GM10248 (cell line): Measurements from ENCODE around the gene CTSA.
"Not testable (repeated sequence)": the region's sequence is repeated elsewhere in the genome, so short reads cannot be mapped to it uniquely, and the experiment has no call there.

ENCODE experiments used
- CTCF ChIA-PET: fragments of 300-600 bp; sonication (Branson Sonifier 250); formaldehyde crosslinking; extraction: SDS; loops from one replicate; lab custom pipeline; 2021; ENCODE audit warnings: antibody characterized with exemption; lab: Yijun Ruan, JAX
- POLR2A ChIA-PET: fragments of 350-650 bp; sonication (Branson Sonifier 250); formaldehyde crosslinking; extraction: SDS; loops from one replicate; lab custom pipeline; 2020; ENCODE audit warnings: antibody characterized with exemption; lab: Yijun Ruan, JAX
- DNase-seq: peaks from one replicate; pipeline ENCODE4 v3.0.0; 2012; ENCODE audit errors: extremely low spot score
- CTCF ChIP-seq: IDR thresholded peaks from 2 replicates; pipeline ENCODE4 v1.5.1; 2012; ENCODE audit warnings: mild to moderate bottlenecking, low read depth; ENCODE audit errors: extremely low read depth, missing control alignments, control extremely low read depth

The CTSA gene

GRCh38 chr20:45926731-45927070, 35.6 kb downstream of the CTSA start:
- TF ChIP-seq CTCF, result no peak
- no peak for DNase-seq
- POLR2A ChIA-PET, result interaction anchor here (0.6 kb wide), 1 partner anchor 17 kb away, joined by 5 read pairs; no protein-coding TSS in a partner anchor
- CTCF ChIA-PET, result interaction anchor here (1.3 to 3.1 kb wide), 3 partner anchors 10 to 42 kb away, joined by 4 to 10 read pairs (median 5); no protein-coding TSS in a partner anchor

GRCh38 chr20:45927071-45927878, 36.1 kb downstream of the CTSA start:
- CTCF ChIA-PET, result interaction anchor here (1.3 to 1.6 kb wide), 3 partner anchors 10 to 23 kb away, joined by 3 to 5 read pairs (median 3); no protein-coding TSS in a partner anchor
- no peak for TF ChIP-seq CTCF
- DNase-seq, result no peak
- POLR2A ChIA-PET, result interaction anchor here (0.6 kb wide), 1 partner anchor 17 kb away, joined by 5 read pairs; no protein-coding TSS in a partner anchor

GRCh38 chr20:45931680-45932079, 40.5 kb downstream of the CTSA start:
- CTCF ChIA-PET, result interaction anchor here (1.8 kb wide), 1 partner anchor 12 kb away, joined by 7 read pairs; no protein-coding TSS in a partner anchor
- POLR2A ChIA-PET, DNase-seq: not testable (repeated sequence)

GRCh38 chr20:45933266-45934045, 42.3 kb downstream of the CTSA start:
- peak; percentile 53 for TF ChIP-seq CTCF
- POLR2A ChIA-PET, result interaction anchor here (0.9 to 2.6 kb wide), 5 partner anchors 9 to 53 kb away, joined by 3 to 14 read pairs (median 4); partner anchors contain the start of genes CTSA, NEURL2 and ZNF335
- CTCF ChIA-PET, result interaction anchor here (0.7 to 2.5 kb wide), 16 partner anchors 9 to 163 kb away, joined by 3 to 18 read pairs (median 4); partner anchors contain the start of gene ZNF335
- DNase-seq, result peak; percentile 78

- POLR2A ChIA-PET, result interaction anchor here (0.9 to 2.6 kb wide), 7 partner anchors 9 to 53 kb away, joined by 3 to 14 read pairs (median 4); partner anchors contain the start of genes CTSA, NEURL2 and ZNF335
- CTCF ChIA-PET, result interaction anchor here (0.7 to 2.5 kb wide), 14 partner anchors 10 to 163 kb away, joined by 3 to 18 read pairs (median 4); partner anchors contain the start of gene ZNF335
- DNase-seq, result peak; percentile 65
- no peak for TF ChIP-seq CTCF
Measured at GRCh38 chr20:45934046-45934585, 43.0 kb downstream of the CTSA start.

GRCh38 chr20:45934586-45935415, 43.7 kb downstream of the CTSA start, which contains the start of gene PCIF1:
Gene PCIF1, plus strand, starts transcription at chr20:45934683. Its CDS starts 4,317 bp downstream, at chr20:45939000.
- ChIA-PET CTCF (interaction anchor here (0.8 to 5.3 kb wide), 11 partner anchors 10 to 164 kb away, joined by 3 to 43 read pairs (median 5); partner anchors contain the start of gene ZNF335), POLR2A (interaction anchor here (0.6 to 2.6 kb wide), 21 partner anchors 8 to 481 kb away, joined by 3 to 14 read pairs (median 5); partner anchors contain the start of genes CTSA, NEURL2 and ZNF335)
- DNase-seq, result peak; percentile 99
- no peak for TF ChIP-seq CTCF
